ENCODE measurements around the gene LIPC. TPM values are rescaled to one million over a fixed set of nuclear protein-coding genes. Genes with fewer than 3 reads are reported as not detected.

LIPC gene
- total and polyA plus RNA-seq, 2 of the 4 experiments (the other 2 are of a cell fraction): 0.07 TPM; not detected in 1

- Histone ChIP-seq H3K14ac (replicated peaks; ENCODE audit: low read depth, low read length) (no peak overlapping the region), H3K4me2 (ENCODE audit: low read depth, low read length) (no peak overlapping the region), H3K4me3 (ENCODE audit: insufficient read depth, low read depth, low read length) (no peak overlapping the region), H2AK9ac (replicated peaks; ENCODE audit: low read depth, low read length, poor library complexity) (no peak overlapping the region), H3K9me3 (ENCODE audit: control insufficient read depth, insufficient read depth, low read length) (no peaks in the 10 kb centered on the region), H2AFZ (replicated peaks; ENCODE audit: low read length, poor library complexity) (peak overlapping the region; percentile 17), H3K4ac (ENCODE audit: low read depth, low read length) (no peak overlapping the region; the same call in 1 of the 2 replicates), H3K79me1 (ENCODE audit: low read depth in 1 of 2, low read length in 2 of 2) (no peaks in the 10 kb centered on the region), H2BK5ac (ENCODE audit: low read depth, low read length, poor library complexity, severe bottlenecking) (no peak overlapping the region), H4K20me1 (ENCODE audit: insufficient read depth, low read length) (no peaks in the 10 kb centered on the region), H3K23ac (ENCODE audit: low read depth, low read length) (no peak overlapping the region), H3K9me1 (ENCODE audit: insufficient read depth, low read length) (peaks cover 18% of the 10 kb centered on the region), H3K56ac (ENCODE audit: extremely low read depth, insufficient read depth, low read length) (no peak overlapping the region), H3K18ac (ENCODE audit: low read depth, low read length) (no peak overlapping the region), H3K27me3 (ENCODE audit: control insufficient read depth, insufficient read depth, low read length) (no peaks in the 10 kb centered on the region), H4K8ac (ENCODE audit: low read depth in 2 of 2, low read length in 2 of 2) (peak overlapping the region in 1 of 2 experiments; percentile 20; a peak in 2 of 4 replicates), H3K4me1 (ENCODE audit: control insufficient read depth, insufficient read depth, low read length) (peaks cover 8% of the 10 kb centered on the region), H3K36me3 (ENCODE audit: control insufficient read depth, insufficient read depth, low read length) (no peaks in the 10 kb centered on the region), H4K91ac (ENCODE audit: insufficient read depth, low read depth, low read length) (no peak overlapping the region; the same call in 1 of the 2 replicates), H3K9ac (ENCODE audit: low read depth, low read length) (no peak overlapping the region), H2BK120ac (ENCODE audit: low read depth, low read length) (peak overlapping the region; percentile 37; the same call in 1 of the 2 replicates), H2BK15ac (ENCODE audit: low read depth, low read length) (peak overlapping the region; percentile 75; the same call in 2 of the 3 replicates), H2BK20ac (ENCODE audit: low read depth, low read length) (peak overlapping the region; percentile 43), H3K27ac (ENCODE audit: insufficient read depth, low read length) (no peak overlapping the region), H2AK5ac (ENCODE audit: low read depth, low read length) (peak overlapping the region; percentile 60; the same call in 1 of the 2 replicates), H4K5ac (ENCODE audit: low read depth, low read length) (no peak overlapping the region)
- TF ChIP-seq CHD1 (IDR thresholded peaks at IDR 0.05; ENCODE audit: low read depth, low read length): no peak
- TF ChIP-seq RCOR1 (IDR thresholded peaks at IDR 0.05; ENCODE audit: insufficient replicate concordance, low read length): no peak
- no peak for TF ChIP-seq FOS (IDR thresholded peaks at IDR 0.05; ENCODE audit: low read depth, low read length)
- no peak for TF ChIP-seq CTCF (conservative IDR thresholded peaks at IDR 0.05; ENCODE audit: low read depth, low read length)
- no peak for TF ChIP-seq POLR2A (IDR thresholded peaks at IDR 0.05; ENCODE audit: low read depth, low read length)
- TF ChIP-seq RAD21 (IDR thresholded peaks at IDR 0.05; ENCODE audit: low read length): no peak
- no peak for TF ChIP-seq NFE2L2 (IDR thresholded peaks at IDR 0.05; ENCODE audit: low read depth, low read length)
- no peak for TF ChIP-seq BHLHE40 (IDR thresholded peaks at IDR 0.05; ENCODE audit: low read depth, low read length)
- TF ChIP-seq USF2 (IDR thresholded peaks at IDR 0.05; ENCODE audit: low read depth, low read length): no peak
- TF ChIP-seq MXI1 (IDR thresholded peaks at IDR 0.05; ENCODE audit: borderline replicate concordance, low read depth, low read length): no peak
- TF ChIP-seq MAFK (IDR thresholded peaks at IDR 0.05; ENCODE audit: low read depth, low read length): no peak
- TF ChIP-seq SMC3 (IDR thresholded peaks at IDR 0.05; ENCODE audit: low read depth, low read length): no peak
- TF ChIP-seq CEBPB (IDR thresholded peaks at IDR 0.05; ENCODE audit: low read depth, low read length): no peak
- no peak for TF ChIP-seq MAZ (IDR thresholded peaks at IDR 0.05; ENCODE audit: borderline replicate concordance, low read depth, low read length)
- no peak for TF ChIP-seq RFX5 (IDR thresholded peaks at IDR 0.05; ENCODE audit: low read depth, low read length)
- no peak for TF ChIP-seq ELK1 (IDR thresholded peaks at IDR 0.05; ENCODE audit: borderline replicate concordance, low read depth, low read length)
- dilution Hi-C loops (cut with HindIII; ENCODE audit: low sequenced_read_pairs, unreplicated experiment) (no loop called here), in situ Hi-C loops (cut with MboI; ENCODE audit: low sequenced_read_pairs) (no loop called here), intact Hi-C loops (cut with micrococcal nuclease) (no loop called here)
- BruUV-seq (replicated peaks): no TSS peak
- DNase-seq (no peak), ATAC-seq (ENCODE audit: low read depth) (no peak)
- WGBS, 2 experiments (ENCODE audit: extremely low coverage in 2 of 2, insufficient read length in 1 of 2): 66% methylated on average over 4 of the region's 9 CpGs; no CpG with 5 or more reads in 1 of the 2 experiments
- POLR2A ChIA-PET (ENCODE audit: unreplicated experiment): no interaction called here
- CTCF ChIA-PET: no interaction called here
Measured at GRCh38 chr15:58520464-58520863, 88.7 kb downstream of the LIPC start.

Measured in IMR-90 (cell line).